Panc1 (cell line): ENCODE measurements around the gene TIGIT. TPM values are rescaled to one million over a fixed set of nuclear protein-coding genes. Genes with fewer than 3 reads are reported as not detected.

ENCODE experiments used
- ATAC-seq: fragments of 200-7000 bp; cut with Tn5 transposase; 2 replicates; pipeline ENCODE4 v1.9.1; 2020; ENCODE audit warnings: mild to moderate bottlenecking, moderate library complexity
- BruUV-seq: library from RNA; stranded (reverse); fragments of 400-500 nt; replicated peaks from 2 replicates; lab custom pipeline; 2021; lab: Mats Ljungman, UMichigan
- CTCF ChIA-PET: fragments of 300-600 bp; sonication (Branson Sonifier 250); formaldehyde crosslinking; loops from one replicate; lab custom pipeline; 2022; ENCODE audit warnings: antibody characterized with exemption; lab: Charles Lee
- POLR2A ChIA-PET: fragments of 300-600 bp; sonication (Branson Sonifier 250); formaldehyde crosslinking; loops from one replicate; lab custom pipeline; 2022; ENCODE audit warnings: antibody characterized with exemption; lab: Charles Lee
- DNase-seq: peaks from one replicate; pipeline ENCODE4 v3.0.0-alpha.2; 2010; ENCODE audit warnings: low read depth, low spot score
- H3K27ac ChIP-seq: 2 replicates; pipeline ENCODE4 v1.5.1; 2011; ENCODE audit warnings: mild to moderate bottlenecking, low read length, inconsistent platforms
- H3K27me3 ChIP-seq: fragments of 200-500 bp; sonication (Bioruptor generic); 2 replicates; pipeline ENCODE4 v1.6.0; 2014; ENCODE audit warnings: low read length, inconsistent platforms; ENCODE audit not compliant: control insufficient read depth, insufficient read depth
- H3K36me3 ChIP-seq: fragments of 200-500 bp; sonication (Bioruptor generic); 2 replicates; pipeline ENCODE4 v1.5.1; 2014; ENCODE audit warnings: inconsistent platforms, mild to moderate bottlenecking, low read length, moderate library complexity; ENCODE audit not compliant: control insufficient read depth, insufficient read depth
- H3K4me1 ChIP-seq: 2 replicates; pipeline ENCODE4 v1.5.1; 2011; ENCODE audit warnings: inconsistent platforms, mild to moderate bottlenecking, low read length, moderate library complexity; ENCODE audit not compliant: control insufficient read depth, insufficient read depth
- H3K4me3 ChIP-seq, 2 experiments: 2 replicates each; pipeline ENCODE4 v1.5.1; 2011 to 2012; ENCODE audit warnings: low read depth in 2 of 2, low read length in 2 of 2, mild to moderate bottlenecking in 2 of 2, inconsistent platforms in 1 of 2, moderate library complexity in 1 of 2
- H3K9me3 ChIP-seq: fragments of 200-500 bp; sonication (Bioruptor generic); 2 replicates; pipeline ENCODE4 v1.5.1; 2014; ENCODE audit warnings: low read depth, mild to moderate bottlenecking, inconsistent platforms, low read length, moderate library complexity; ENCODE audit not compliant: control insufficient read depth, insufficient read depth
- CTCF ChIP-seq: fragments of 450-650 bp; IDR thresholded peaks from 2 replicates; pipeline ENCODE4 v1.5.1; 2017; ENCODE audit warnings: mild to moderate bottlenecking
- POLR2AphosphoS5 ChIP-seq: IDR thresholded peaks from 2 replicates; pipeline ENCODE4 v1.6.1; 2012; ENCODE audit warnings: mild to moderate bottlenecking, low read depth, low read length, moderate library complexity
- REST ChIP-seq, 2 experiments: IDR thresholded peaks; 2 replicates each; pipeline ENCODE4 v1.6.1; 2011 to 2012; ENCODE audit warnings: low read depth in 2 of 2, control low read depth in 1 of 2, low read length in 1 of 2, mild to moderate bottlenecking in 1 of 2, moderate library complexity in 1 of 2; ENCODE audit not compliant: insufficient read depth in 1 of 2
- SIN3A ChIP-seq: IDR thresholded peaks from 2 replicates; pipeline ENCODE4 v1.6.1; 2012; ENCODE audit warnings: low read depth, mild to moderate bottlenecking, low read length, moderate library complexity, borderline replicate concordance; ENCODE audit not compliant: insufficient read depth
- TCF7L2 ChIP-seq: IDR thresholded peaks from 2 replicates; pipeline ENCODE4 v1.6.1; 2011; ENCODE audit warnings: mild to moderate bottlenecking, low read depth, low read length, inconsistent platforms
- in situ Hi-C: cut with HindIII; loops from 2 replicates; pipeline ENCODE4 v1.10.0; 2016; ENCODE audit warnings: low sequenced_read_pairs, low pct_unique_long_range_greater_than_20kb
- intact Hi-C: fragments of 100-400 bp; cut with micrococcal nuclease; formaldehyde crosslinking; loops from one replicate; pipeline ENCODE4 v1.10.0; 2022; ENCODE audit not compliant: unreplicated experiment
- total RNA-seq: library from RNA; stranded (reverse); gene quantifications from one replicate; pipeline ENCODE4 v1.2.1, GENCODE V29; 2021; ENCODE audit not compliant: unreplicated experiment

TIGIT gene
- total RNA-seq, 1 experiment from 2014 or later: not detected

GRCh38 chr3:114336857-114337256, 43.0 kb downstream of the TIGIT start:
- Histone ChIP-seq H3K27me3 (no peaks in the 10 kb centered on the region), H3K4me3 (no peak overlapping the region), H3K27ac (no peak overlapping the region), H3K4me1 (no peaks in the 10 kb centered on the region), H3K9me3 (no peaks in the 10 kb centered on the region), H3K36me3 (no peaks in the 10 kb centered on the region)
- intact Hi-C loops: no loop called here
- ATAC-seq: no peak
- no peak for DNase-seq
- ChIA-PET POLR2A (no interaction called here), CTCF (no interaction called here)
- BruUV-seq: no TSS peak
- in situ Hi-C loops: no loop called here
- TF ChIP-seq REST (IDR thresholded peaks at IDR 0.05; ENCODE audit: insufficient read depth in 1 of 2, low read depth in 2 of 2, low read length in 1 of 2): no peak
- TF ChIP-seq TCF7L2: no peak
- no peak for TF ChIP-seq SIN3A
- TF ChIP-seq POLR2AphosphoS5: no peak
- no peak for TF ChIP-seq CTCF

- no peak for TF ChIP-seq CTCF
- TF ChIP-seq TCF7L2: no peak
- no peak for TF ChIP-seq POLR2AphosphoS5
- no peak for TF ChIP-seq SIN3A
- TF ChIP-seq REST (IDR thresholded peaks at IDR 0.05; ENCODE audit: insufficient read depth in 1 of 2, low read depth in 2 of 2, low read length in 1 of 2): no peak
- POLR2A ChIA-PET: no interaction called here
- intact Hi-C loops (no loop called here), in situ Hi-C loops (no loop called here)
- BruUV-seq: no TSS peak
- Histone ChIP-seq H3K4me3 (no peak overlapping the region), H3K27ac (no peak overlapping the region), H3K4me1 (no peaks in the 10 kb centered on the region), H3K36me3 (no peaks in the 10 kb centered on the region), H3K9me3 (no peaks in the 10 kb centered on the region), H3K27me3 (no peaks in the 10 kb centered on the region)
- CTCF ChIA-PET: no interaction called here
- no peak for ATAC-seq
- DNase-seq: no peak
Measured at GRCh38 chr3:114338651-114339357, 45.0 kb downstream of the TIGIT start.
